GM13977 (cell line): ENCODE measurements around the gene SNX6.

Source experiments
- DNase-seq: peaks from one replicate; pipeline ENCODE4 v3.0.0; 2012; ENCODE audit warnings: low spot score
- CTCF ChIP-seq: IDR thresholded peaks from 2 replicates; pipeline ENCODE4 v1.5.1; 2012; ENCODE audit warnings: mild to moderate bottlenecking, control low read depth; ENCODE audit not compliant: insufficient read depth; ENCODE audit errors: extremely low read depth, missing control alignments
- in situ Hi-C: fragments of 300-500 bp; cut with MboI; formaldehyde crosslinking; loops from one replicate; pipeline ENCODE4 v1.12.0; 2022; ENCODE audit warnings: low sequenced_read_pairs, low pct_unique_long_range_greater_than_20kb, mixed read lengths, inconsistent platforms; ENCODE audit not compliant: unreplicated experiment

The SNX6 gene

GRCh38 chr14:34596891-34597290 lies 33.1 kb downstream of the SNX6 start:
- DNase-seq, result no peak
- in situ Hi-C loops, result no loop called here
- TF ChIP-seq CTCF, result no peak

- no peak for DNase-seq
- no peak for TF ChIP-seq CTCF
- in situ Hi-C loops, result no loop called here
These were observed 36.1 kb downstream of the SNX6 start for GRCh38 chr14:34593740-34594375.

GRCh38 chr14:34592623-34593022 lies 37.3 kb downstream of the SNX6 start:
- no peak for TF ChIP-seq CTCF
- DNase-seq, result no peak
- in situ Hi-C loops, result no loop called here

GRCh38 chr14:34583525-34583924 lies 46.4 kb downstream of the SNX6 start:
- no peak for DNase-seq
- in situ Hi-C loops, result no loop called here
- no peak for TF ChIP-seq CTCF

GRCh38 chr14:34582117-34582680 lies 47.7 kb downstream of the SNX6 start:
- no peak for TF ChIP-seq CTCF
- in situ Hi-C loops, result no loop called here
- no peak for DNase-seq

GRCh38 chr14:34580381-34580780 lies 49.6 kb downstream of the SNX6 start:
- in situ Hi-C loops, result no loop called here
- TF ChIP-seq CTCF, result no peak
- no peak for DNase-seq

- TF ChIP-seq CTCF, result no peak
These were observed 58.2 kb downstream of the SNX6 start for GRCh38 chr14:34571771-34572170.

More at GRCh38 chr14:34571771-34572170, 58.2 kb downstream of the SNX6 start:
- in situ Hi-C loops, result no loop called here
- DNase-seq, result no peak
